ELF-1 (cell line): Measurements from ENCODE around the gene CCL21.

Experiments used
- DNase-seq: peaks from one replicate; pipeline ENCODE4 v3.0.0-alpha.2; 2016; ENCODE audit warnings: low read depth, low spot score

The CCL21 gene

GRCh38 chr9:34674440-34674839 lies 35.5 kb downstream of the CCL21 start:
- no peak for DNase-seq

- peak; percentile 75 for DNase-seq
Observed at GRCh38 chr9:34671307-34671706, 38.6 kb downstream of the CCL21 start.

GRCh38 chr9:34669809-34670562 lies 40.0 kb downstream of the CCL21 start:
- DNase-seq: no peak

- peak; percentile 93 for DNase-seq
Observed at GRCh38 chr9:34665381-34666250, 44.3 kb downstream of the CCL21 start.

GRCh38 chr9:34665067-34665380 lies 44.9 kb downstream of the CCL21 start:
- DNase-seq: no peak

- peak; percentile 88 for DNase-seq
Observed at GRCh38 chr9:34664281-34665066, 45.5 kb downstream of the CCL21 start.

- DNase-seq: no peak
Observed at GRCh38 chr9:34663303-34663605, 46.7 kb downstream of the CCL21 start.

GRCh38 chr9:34662526-34663302 lies 47.2 kb downstream of the CCL21 start, which contains the start of gene CCL27:
Gene CCL27 (minus strand): TSS chr9:34662657. CDS start chr9:34662633, 24 bp downstream.
- DNase-seq: no peak

- no peak for DNase-seq
Observed at GRCh38 chr9:34659592-34660253, 50.2 kb downstream of the CCL21 start.
